SH-SY5Y (cell line): ENCODE results near the gene TBC1D3G.
"Not testable (repeated sequence)": the region's sequence is repeated elsewhere in the genome, so short reads cannot be mapped to it uniquely, and the experiment has no call there.

Experiments used
- GATA2 ChIP-seq: IDR thresholded peaks from 2 replicates; pipeline ENCODE4 v1.6.1; 2011; ENCODE audit warnings: mild to moderate bottlenecking, low read depth, low read length
- GATA3 ChIP-seq: IDR thresholded peaks from 2 replicates; pipeline ENCODE4 v1.6.1; 2011; ENCODE audit warnings: low read depth, mild to moderate bottlenecking, low read length, moderate library complexity

TBC1D3G gene

GRCh38 chr17:36323584-36323983 is at the start of gene TBC1D3G:
Gene TBC1D3G (plus strand): TSS chr17:36323884. CDS start chr17:36325412, 1,528 bp downstream.
- not testable (repeated sequence) for TF ChIP-seq GATA3, GATA2
